T-cell (primary cell): ENCODE measurements around the gene INSRR. TPM values are rescaled to one million over a fixed set of nuclear protein-coding genes. Genes with fewer than 3 reads are reported as not detected.

Experiments used
- ATAC-seq, 4 experiments: fragments of 200-7000 bp in 3 of 4; fragments of 150-1000 bp in 1 of 4; cut with Tn5 transposase; replicated peaks in 1 of 4; 1 replicate in 3 of 4; 2 replicates in 1 of 4; pipeline ENCODE4 v1.10.0; 2021; ENCODE audit warnings: moderate library complexity in 3 of 4, mild to moderate bottlenecking in 2 of 4, moderate number of reproducible peaks in 1 of 4
- CTCF ChIA-PET, 2 donors: fragments of 300-600 bp; sonication (Branson Sonifier 250); formaldehyde crosslinking; loops; one replicate each; lab custom pipeline; 2022; ENCODE audit warnings: antibody characterized with exemption in 2 of 2; lab: Charles Lee
- POLR2A ChIA-PET, 2 donors: fragments of 300-600 bp; sonication (Branson Sonifier 250); formaldehyde crosslinking; loops; one replicate each; lab custom pipeline; 2022; ENCODE audit warnings: antibody characterized with exemption in 2 of 2; lab: Charles Lee
- DNase-seq, 35 experiments: peaks; one replicate each; pipeline versions ENCODE4 v3.0.0 to v3.0.0-alpha.2; 2013 to 2023
- H3K27ac ChIP-seq: one replicate; pipeline ENCODE4 v1.5.1; 2013; ENCODE audit warnings: low read length
- H3K27me3 ChIP-seq, 2 experiments: replicated peaks in 1 of 2; 1 replicate in 1 of 2; 2 replicates in 1 of 2; pipeline versions ENCODE4 v1.6.1 to v1.7.0; 2013; ENCODE audit warnings: low read length in 1 of 2, mixed read lengths in 1 of 2; ENCODE audit not compliant: control insufficient read depth in 2 of 2, insufficient read depth in 2 of 2; ENCODE audit errors: extremely low read depth in 1 of 2
- H3K36me3 ChIP-seq, 2 donors: 1 replicate in 1 of 2; 2 replicates in 1 of 2; pipeline versions ENCODE4 v1.6.1 to v1.7.0; 2013; ENCODE audit warnings: low read length in 1 of 2; ENCODE audit not compliant: control insufficient read depth in 2 of 2, insufficient read depth in 1 of 2; ENCODE audit errors: extremely low read depth in 1 of 2
- H3K4me1 ChIP-seq, 2 experiments: 1 replicate in 1 of 2; 2 replicates in 1 of 2; pipeline versions ENCODE4 v1.6.1 to v1.7.0; 2013; ENCODE audit warnings: low read length in 2 of 2, mixed read lengths in 1 of 2; ENCODE audit not compliant: insufficient read depth in 2 of 2, control insufficient read depth in 1 of 2; ENCODE audit errors: extremely low read depth in 1 of 2
- H3K4me3 ChIP-seq, 2 donors: 1 replicate in 1 of 2; 2 replicates in 1 of 2; pipeline versions ENCODE4 v1.5.1 to v1.7.0; 2013; ENCODE audit warnings: mild to moderate bottlenecking in 2 of 2, low read length in 1 of 2, moderate library complexity in 1 of 2; ENCODE audit not compliant: control insufficient read depth in 1 of 2; ENCODE audit errors: extremely low read depth in 1 of 2
- H3K9me3 ChIP-seq: 2 replicates; pipeline ENCODE4 v1.7.0; 2013
- H3K27ac Mint-ChIP-seq, 2 donors: one replicate each; pipeline ENCODE4 v1.8.0; 2020 to 2021; ENCODE audit warnings: mild to moderate bottlenecking in 2 of 2, mixed read lengths in 2 of 2
- H3K27me3 Mint-ChIP-seq, 2 donors: one replicate each; pipeline ENCODE4 v1.8.0; 2021 to 2022; ENCODE audit warnings: mixed read lengths in 2 of 2
- H3K36me3 Mint-ChIP-seq: one replicate; pipeline ENCODE4 v1.8.0; 2021; ENCODE audit warnings: mixed read lengths
- H3K4me1 Mint-ChIP-seq, 3 donors: one replicate each; pipeline ENCODE4 v1.8.0; 2020 to 2022; ENCODE audit warnings: mixed read lengths in 3 of 3, mild to moderate bottlenecking in 1 of 3
- H3K4me3 Mint-ChIP-seq, 3 donors: one replicate each; pipeline ENCODE4 v1.8.0; 2020 to 2022; ENCODE audit warnings: mild to moderate bottlenecking in 3 of 3, mixed read lengths in 3 of 3, moderate library complexity in 3 of 3
- H3K9me3 Mint-ChIP-seq, 3 donors: one replicate each; pipeline ENCODE4 v1.8.0; 2020 to 2022; ENCODE audit warnings: mixed read lengths in 3 of 3
- whole genome bisulfite sequencing: methylation state at CpG from one replicate; pipeline ENCODE4 v1.1.5; 2013; ENCODE audit warnings: missing lambda C conversion rate; ENCODE audit not compliant: insufficient coverage; 5-methylcytosine and 5-hydroxymethylcytosine counted together
- total RNA-seq, 35 experiments: library from RNA in 6 of 35; stranded (reverse) in 6 of 35; fragments of 120-200 nt in 1 of 35; gene quantifications; one replicate each; pipeline versions ENCODE4 v1.2.1 to v1.2.4 and lab custom pipeline; 2013 to 2026

INSRR gene
- total RNA-seq, 5 donors from 2014 or later (not counting 1 experiment from before 2014, with no cell fraction given): 0.07 TPM; not detected in 4

DNA sequence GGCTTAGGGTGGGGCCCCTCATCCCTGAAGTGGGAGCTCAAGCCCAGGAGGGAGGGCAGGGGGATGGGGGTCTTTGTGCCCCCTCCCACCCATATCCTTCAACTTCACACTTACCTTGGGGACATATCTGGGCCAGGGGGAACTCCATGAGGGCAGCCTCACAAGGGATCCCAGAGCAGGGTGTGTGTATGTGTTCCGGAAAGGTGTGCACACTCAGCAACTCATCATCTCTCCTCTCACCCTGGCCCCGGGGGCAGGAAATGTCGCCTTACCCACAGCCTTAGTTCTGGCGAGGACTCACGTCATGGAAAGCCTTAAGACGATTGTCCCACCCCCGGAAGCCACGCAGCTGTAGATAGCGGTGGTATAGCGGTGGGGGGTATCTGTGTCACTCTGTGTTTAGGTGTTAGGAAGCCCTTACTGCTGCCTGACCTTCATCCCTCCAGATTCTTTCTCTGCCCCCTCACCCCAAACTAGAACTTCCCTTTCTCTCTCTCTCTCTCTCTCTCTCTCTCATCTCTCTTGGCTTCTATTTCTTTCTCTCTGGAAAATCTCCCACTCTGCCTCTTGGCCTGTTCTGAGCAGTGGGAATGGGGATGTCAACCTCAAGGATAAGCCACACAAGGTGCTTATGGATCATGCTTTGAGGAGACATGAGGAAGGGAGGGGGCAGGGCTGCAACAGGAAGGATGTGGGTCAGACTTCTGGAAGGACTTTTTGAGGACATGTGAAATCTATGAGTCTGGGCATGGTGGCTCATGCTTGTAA, 42.2 kb downstream of the INSRR start, which contains the start of gene SH2D2A:
Gene SH2D2A, minus strand, starts transcription at position 288 of the 768 bp plus-strand sequence. Its CDS starts 140 bp downstream, at position 148.
- CTCF ChIA-PET: interaction anchor here (1.3 to 1.6 kb wide), 2 partner anchors 22 kb away, joined by 3 to 5 read pairs; no protein-coding TSS in a partner anchor
- Mint-ChIP-seq H3K9me3 (no peaks in the 10 kb centered on the region), H3K27ac (peak within 1 kb of the TSS; percentile 98 to 100), H3K36me3 (peaks cover 14% of the 10 kb centered on the region), H3K27me3 (no peaks in the 10 kb centered on the region), H3K4me3 (peak within 1 kb of the TSS; percentile 88 to 92 (median 89)), H3K4me1 (peaks cover 51 to 69% (median 61%) of the 10 kb centered on the region in 3 donors)
- Histone ChIP-seq H3K4me3 (peak within 1 kb of the TSS; percentile 50 to 70), H3K4me1 (peaks cover 25 to 62% of the 10 kb centered on the region in 2 experiments), H3K27ac (peak within 1 kb of the TSS; percentile 99), H3K27me3 (no peaks in the 10 kb centered on the region), H3K36me3 (peaks cover 4 to 15% of the 10 kb centered on the region in 2 donors), H3K9me3 (no peaks in the 10 kb centered on the region)
- ATAC-seq (peak; percentile 85 to 87 (median 86)), DNase-seq (peak; percentile 76 to 99 (median 97))
- no CpG with 5 or more reads among the region's 10 CpGs for WGBS
- POLR2A ChIA-PET: interaction anchor here (0.6 kb wide), 2 partner anchors 316 to 710 kb away, joined by 3 to 4 read pairs; partner anchors contain the start of gene MEF2D (in 1 of the 2)

DNA sequence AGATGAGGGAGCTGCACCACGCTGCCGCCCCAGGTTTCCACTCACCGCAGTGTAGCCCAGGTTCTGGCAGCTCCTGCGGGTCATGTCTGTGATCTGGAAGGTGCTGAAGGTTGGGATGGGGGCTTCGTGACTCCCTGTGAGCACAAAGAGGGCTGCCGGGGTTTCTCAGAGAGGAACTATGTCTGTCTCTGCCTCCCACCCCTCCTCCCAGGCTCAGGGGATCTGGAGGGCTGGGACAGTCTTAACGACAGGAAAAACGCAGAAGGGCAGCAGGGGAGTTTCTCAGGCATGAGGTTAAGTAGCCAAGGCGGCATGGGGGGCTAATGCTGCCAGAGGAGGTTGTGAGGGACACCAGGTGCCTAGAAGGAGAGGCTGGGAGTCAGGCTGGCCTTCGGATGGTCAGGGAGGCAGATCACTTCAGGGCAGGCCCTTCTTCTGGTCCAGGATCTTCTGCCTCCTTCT, 42.9 kb downstream of the INSRR start:
- H3K27me3 Mint-ChIP-seq: no peaks in the 10 kb centered on the region
- peak in 1 of 4 experiments; percentile 2 for ATAC-seq
- H3K4me1 ChIP-seq: peaks cover 25 to 69% of the 10 kb centered on the region in 2 experiments
- H3K9me3 ChIP-seq: no peaks in the 10 kb centered on the region
- H3K4me3 Mint-ChIP-seq: peak overlapping the region; percentile 88 to 92 (median 89)
- H3K27ac Mint-ChIP-seq: peak overlapping the region; percentile 98 to 100
- 13% methylated on average over 6 of the region's 10 CpGs for WGBS
- DNase-seq: peak in 7 of 35 experiments; percentile 6 to 54 (median 21)
- peak overlapping the region; percentile 99 for H3K27ac ChIP-seq
- H3K4me1 Mint-ChIP-seq: peaks cover 57 to 70% (median 64%) of the 10 kb centered on the region in 3 donors
- ChIA-PET CTCF (interaction anchor here (1.3 to 1.6 kb wide), 2 partner anchors 23 kb away, joined by 3 to 5 read pairs; no protein-coding TSS in a partner anchor), POLR2A (interaction anchor here (0.6 kb wide), 2 partner anchors 316 to 710 kb away, joined by 3 to 4 read pairs; partner anchors contain the start of gene MEF2D (in 1 of the 2))
- peaks cover 22% of the 10 kb centered on the region for H3K36me3 Mint-ChIP-seq
- H3K4me3 ChIP-seq: peak overlapping the region; percentile 50 to 70
- no peaks in the 10 kb centered on the region for H3K9me3 Mint-ChIP-seq
- H3K27me3 ChIP-seq: no peaks in the 10 kb centered on the region
- peaks cover 8 to 22% of the 10 kb centered on the region in 2 donors for H3K36me3 ChIP-seq

DNA sequence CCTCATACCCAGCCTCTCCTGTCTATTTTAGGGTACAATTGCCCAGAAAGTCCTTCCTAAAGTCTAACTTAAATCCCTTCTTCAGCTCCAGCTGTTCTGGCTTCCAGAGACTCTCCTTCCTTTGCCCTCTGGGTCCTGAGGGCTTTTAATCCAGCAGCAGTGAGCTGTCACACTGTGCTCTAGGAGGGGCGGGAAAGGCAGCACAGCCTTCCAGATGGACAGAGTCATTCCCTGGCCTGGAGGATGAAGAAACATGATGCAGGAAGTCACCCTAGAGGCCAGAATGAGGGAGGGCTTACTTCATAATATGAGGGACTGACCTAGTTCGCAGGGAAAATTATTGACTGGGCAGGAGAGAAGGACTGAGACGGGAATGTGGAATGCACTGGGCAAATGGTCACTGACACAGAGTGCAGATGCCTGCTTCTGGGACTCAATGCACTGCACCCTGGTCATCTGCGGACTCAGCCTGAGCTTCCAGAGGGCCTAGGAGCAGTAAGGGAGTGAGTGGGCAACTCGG, 43.5 kb downstream of the INSRR start:
- Mint-ChIP-seq H3K4me3 (peak overlapping the region; percentile 88 to 92 (median 89)), H3K9me3 (no peaks in the 10 kb centered on the region), H3K27ac (peak overlapping the region; percentile 98 to 100), H3K4me1 (peaks cover 57 to 72% (median 66%) of the 10 kb centered on the region in 3 donors), H3K36me3 (peaks cover 24% of the 10 kb centered on the region), H3K27me3 (no peaks in the 10 kb centered on the region)
- Histone ChIP-seq H3K4me1 (peaks cover 25 to 73% of the 10 kb centered on the region in 2 experiments), H3K27me3 (no peaks in the 10 kb centered on the region), H3K4me3 (peak overlapping the region; percentile 50 to 70), H3K36me3 (peaks cover 9 to 26% of the 10 kb centered on the region in 2 donors), H3K27ac (peak overlapping the region; percentile 99), H3K9me3 (no peaks in the 10 kb centered on the region)
- POLR2A ChIA-PET: no interaction called here
- CTCF ChIA-PET: interaction anchor here in 1 of 2 donors (1.6 kb wide), 1 partner anchor 23 kb away, joined by 5 read pairs; no protein-coding TSS in a partner anchor
- DNase-seq (no peak), ATAC-seq (no peak)
- WGBS: 67% methylated on average over 4 of the region's 5 CpGs

GRCh38 chr1:156814571-156815260, 44.2 kb downstream of the INSRR start:
- peak overlapping the region; percentile 98 to 100 for H3K27ac Mint-ChIP-seq
- H3K27me3 ChIP-seq: no peaks in the 10 kb centered on the region
- DNase-seq (peak in 5 of 35 experiments; percentile 18 to 62 (median 29)), ATAC-seq (no peak)
- ChIA-PET POLR2A (no interaction called here), CTCF (interaction anchor here (0.6 to 1.5 kb wide), 12 partner anchors 11 to 86 kb away, joined by 3 to 12 read pairs (median 5); partner anchors contain the start of genes ISG20L2 (in 1 of the 2), METTL25B (in 1 of the 2) and NTRK1 (in 1 of the 2))
- peaks cover 24% of the 10 kb centered on the region for H3K36me3 Mint-ChIP-seq
- no peaks in the 10 kb centered on the region for H3K9me3 Mint-ChIP-seq
- peaks cover 9 to 30% of the 10 kb centered on the region in 2 donors for H3K36me3 ChIP-seq
- peaks cover 25 to 73% of the 10 kb centered on the region in 2 experiments for H3K4me1 ChIP-seq
- WGBS: 57% methylated on average over 2 of the region's 7 CpGs
- peak overlapping the region; percentile 88 to 92 (median 89) for H3K4me3 Mint-ChIP-seq
- peak overlapping the region; percentile 54 to 70 for H3K4me3 ChIP-seq
- H3K9me3 ChIP-seq: no peaks in the 10 kb centered on the region
- no peaks in the 10 kb centered on the region for H3K27me3 Mint-ChIP-seq
- H3K27ac ChIP-seq: peak overlapping the region; percentile 99
- H3K4me1 Mint-ChIP-seq: peaks cover 57 to 72% (median 66%) of the 10 kb centered on the region in 3 donors

GRCh38 chr1:156813750-156814570, 45.0 kb downstream of the INSRR start:
- H3K4me3 ChIP-seq: peak overlapping the region; percentile 54 to 70
- H3K36me3 ChIP-seq: peaks cover 9 to 33% of the 10 kb centered on the region in 2 donors
- ATAC-seq (peak; percentile 46 to 53 (median 50)), DNase-seq (peak; percentile 41 to 85 (median 71))
- H3K9me3 ChIP-seq: no peaks in the 10 kb centered on the region
- ChIA-PET CTCF (interaction anchor here (0.6 to 1.5 kb wide), 14 partner anchors 12 to 85 kb away, joined by 3 to 12 read pairs (median 4); partner anchors contain the start of genes ISG20L2 (in 1 of the 2), METTL25B (in 1 of the 2) and NTRK1 (in 1 of the 2)), POLR2A (interaction anchor here in 1 of 2 donors (0.6 kb wide), 1 partner anchor 102 kb away, joined by 3 read pairs; no protein-coding TSS in a partner anchor)
- WGBS: 3% methylated on average over 46 of the region's 60 CpGs
- H3K27ac ChIP-seq: peak overlapping the region; percentile 99
- Mint-ChIP-seq H3K4me3 (peak overlapping the region; percentile 88 to 92 (median 89)), H3K9me3 (no peaks in the 10 kb centered on the region), H3K27ac (peak overlapping the region; percentile 98 to 100), H3K4me1 (peaks cover 57 to 77% (median 68%) of the 10 kb centered on the region in 3 donors), H3K27me3 (no peaks in the 10 kb centered on the region), H3K36me3 (peaks cover 26% of the 10 kb centered on the region)
- H3K27me3 ChIP-seq: no peaks in the 10 kb centered on the region
- H3K4me1 ChIP-seq: peaks cover 25 to 79% of the 10 kb centered on the region in 2 experiments
